ENCODE results near the gene SGPP2.

DNA sequence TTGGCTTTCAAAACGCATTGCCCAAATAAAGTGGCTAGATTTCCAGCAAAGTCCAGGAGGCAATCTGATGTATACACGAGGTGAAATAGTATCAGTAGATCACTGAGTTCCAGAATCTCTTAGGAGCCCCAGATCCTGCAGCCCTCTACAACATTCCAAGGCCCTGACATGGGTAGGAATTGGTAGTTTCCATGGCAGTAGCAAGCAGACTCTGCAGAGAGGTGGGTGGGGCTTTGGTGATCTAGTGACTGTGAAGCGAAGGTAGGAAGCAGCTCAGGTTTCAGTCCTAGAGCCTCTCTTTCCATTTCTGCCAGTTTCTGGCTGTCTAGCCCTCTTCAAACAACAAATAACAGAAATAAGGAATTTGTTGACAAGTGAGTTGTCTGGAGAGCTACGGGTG lies 13.8 kb upstream of the SGPP2 start:
- TF ChIP-seq, protein P1, sequence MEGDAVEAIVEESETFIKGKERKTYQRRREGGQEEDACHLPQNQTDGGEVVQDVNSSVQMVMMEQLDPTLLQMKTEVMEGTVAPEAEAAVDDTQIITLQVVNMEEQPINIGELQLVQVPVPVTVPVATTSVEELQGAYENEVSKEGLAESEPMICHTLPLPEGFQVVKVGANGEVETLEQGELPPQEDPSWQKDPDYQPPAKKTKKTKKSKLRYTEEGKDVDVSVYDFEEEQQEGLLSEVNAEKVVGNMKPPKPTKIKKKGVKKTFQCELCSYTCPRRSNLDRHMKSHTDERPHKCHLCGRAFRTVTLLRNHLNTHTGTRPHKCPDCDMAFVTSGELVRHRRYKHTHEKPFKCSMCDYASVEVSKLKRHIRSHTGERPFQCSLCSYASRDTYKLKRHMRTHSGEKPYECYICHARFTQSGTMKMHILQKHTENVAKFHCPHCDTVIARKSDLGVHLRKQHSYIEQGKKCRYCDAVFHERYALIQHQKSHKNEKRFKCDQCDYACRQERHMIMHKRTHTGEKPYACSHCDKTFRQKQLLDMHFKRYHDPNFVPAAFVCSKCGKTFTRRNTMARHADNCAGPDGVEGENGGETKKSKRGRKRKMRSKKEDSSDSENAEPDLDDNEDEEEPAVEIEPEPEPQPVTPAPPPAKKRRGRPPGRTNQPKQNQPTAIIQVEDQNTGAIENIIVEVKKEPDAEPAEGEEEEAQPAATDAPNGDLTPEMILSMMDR (conservative IDR thresholded peaks at IDR 0.05 in 1 of 2, IDR thresholded peaks at IDR 0.05 in 1 of 2; ENCODE audit: extremely low read depth in 1 of 2, insufficient read depth in 1 of 2, low read depth in 1 of 2, low read length in 2 of 2): no peak
- no peak for TF ChIP-seq EZH2 (IDR thresholded peaks at IDR 0.05; ENCODE audit: borderline replicate concordance, low read length)

Data from mammary epithelial cell (primary cell).